ENCODE measurements around the gene CFI.
A peak's percentile ranks its signal among the peaks of the same experiment; 100 is the strongest.

CFI gene

GRCh38 chr4:109801895-109802319 lies at the start of gene CFI:
TSS of gene CFI (minus strand) at chr4:109801999. CDS start at chr4:109801971, 28 bp downstream.
- H3K4me3 Mint-ChIP-seq: no peak within 1 kb of the TSS

GRCh38 chr4:109850601-109851000 lies 48.8 kb upstream of the CFI start:
- ATAC-seq: no peak
- Mint-ChIP-seq H3K4me3 (no peak overlapping the region), H3K9me3 (peaks cover 5% of the 10 kb centered on the region), H3K4me1 (no peaks in the 10 kb centered on the region), H3K36me3 (peaks cover 30% of the 10 kb centered on the region), H3K27me3 (no peaks in the 10 kb centered on the region), H3K27ac (no peak overlapping the region)

More at GRCh38 chr4:109801895-109802319, at the start of gene CFI:
- no peaks in the 10 kb centered on the region for H3K36me3 Mint-ChIP-seq
- no peak within 1 kb of the TSS for H3K27ac Mint-ChIP-seq
- H3K9me3 Mint-ChIP-seq: no peaks in the 10 kb centered on the region
- H3K27me3 Mint-ChIP-seq: peaks cover 9% of the 10 kb centered on the region
- no peaks in the 10 kb centered on the region for H3K4me1 Mint-ChIP-seq
- ATAC-seq: no peak

GRCh38 chr4:109848501-109848900 lies 46.7 kb upstream of the CFI start:
- H3K4me1 Mint-ChIP-seq: no peaks in the 10 kb centered on the region
- ATAC-seq: no peak
- H3K4me3 Mint-ChIP-seq: no peak overlapping the region
- peaks cover 10% of the 10 kb centered on the region for H3K36me3 Mint-ChIP-seq
- H3K27me3 Mint-ChIP-seq: no peaks in the 10 kb centered on the region
- H3K27ac Mint-ChIP-seq: no peak overlapping the region
- H3K9me3 Mint-ChIP-seq: peaks cover 3% of the 10 kb centered on the region

GRCh38 chr4:109847896-109848442 lies 46.2 kb upstream of the CFI start, which contains the start of gene LRIT3:
TSS of gene LRIT3 (plus strand) at chr4:109848107. CDS start at chr4:109848202, 95 bp downstream.
- Mint-ChIP-seq H3K4me1 (no peaks in the 10 kb centered on the region), H3K27ac (no peak within 1 kb of the TSS), H3K9me3 (peaks cover under 1% of the 10 kb centered on the region), H3K27me3 (no peaks in the 10 kb centered on the region), H3K36me3 (peaks cover 5% of the 10 kb centered on the region), H3K4me3 (no peak within 1 kb of the TSS)
- no peak for ATAC-seq

- no peaks in the 10 kb centered on the region for H3K9me3 Mint-ChIP-seq
- H3K27ac Mint-ChIP-seq: no peak overlapping the region
- no peaks in the 10 kb centered on the region for H3K4me1 Mint-ChIP-seq
- H3K4me3 Mint-ChIP-seq: no peak overlapping the region
- H3K36me3 Mint-ChIP-seq: no peaks in the 10 kb centered on the region
- no peaks in the 10 kb centered on the region for H3K27me3 Mint-ChIP-seq
- ATAC-seq: no peak
These were observed 44.7 kb upstream of the CFI start for GRCh38 chr4:109846395-109847098.

GRCh38 chr4:109836985-109837384 lies 35.2 kb upstream of the CFI start:
- no peak for ATAC-seq
- Mint-ChIP-seq H3K4me3 (no peak overlapping the region), H3K27me3 (no peaks in the 10 kb centered on the region), H3K9me3 (peaks cover 6% of the 10 kb centered on the region), H3K27ac (no peak overlapping the region), H3K36me3 (peaks cover 49% of the 10 kb centered on the region), H3K4me1 (no peaks in the 10 kb centered on the region)

- no peaks in the 10 kb centered on the region for H3K9me3 Mint-ChIP-seq
- H3K36me3 Mint-ChIP-seq: peaks cover 25% of the 10 kb centered on the region
- no peaks in the 10 kb centered on the region for H3K27me3 Mint-ChIP-seq
- H3K27ac Mint-ChIP-seq: no peak overlapping the region
- H3K4me1 Mint-ChIP-seq: no peaks in the 10 kb centered on the region
- no peak for ATAC-seq
- H3K4me3 Mint-ChIP-seq: no peak overlapping the region
These were observed 32.0 kb upstream of the CFI start for GRCh38 chr4:109833756-109834155.

- Mint-ChIP-seq H3K9me3 (no peaks in the 10 kb centered on the region), H3K36me3 (peaks cover 19% of the 10 kb centered on the region), H3K27me3 (no peaks in the 10 kb centered on the region), H3K4me1 (no peaks in the 10 kb centered on the region), H3K27ac (no peak within 1 kb of the TSS), H3K4me3 (no peak within 1 kb of the TSS)
- ATAC-seq: no peak
These were observed 25.9 kb upstream of the CFI start, which contains the start of gene RRH for GRCh38 chr4:109827672-109828071. TSS of gene RRH (plus strand) at chr4:109827972. CDS start at chr4:109828028, 56 bp downstream.

- no peaks in the 10 kb centered on the region for H3K4me1 Mint-ChIP-seq
- no peaks in the 10 kb centered on the region for H3K27me3 Mint-ChIP-seq
- H3K4me3 Mint-ChIP-seq: no peak overlapping the region
- H3K27ac Mint-ChIP-seq: no peak overlapping the region
- no peaks in the 10 kb centered on the region for H3K9me3 Mint-ChIP-seq
- no peak for ATAC-seq
- H3K36me3 Mint-ChIP-seq: peaks cover 25% of the 10 kb centered on the region
These were observed 24.9 kb upstream of the CFI start for GRCh38 chr4:109826719-109827118.

GRCh38 chr4:109821185-109821584 lies 19.4 kb upstream of the CFI start:
- H3K36me3 Mint-ChIP-seq: peaks cover 60% of the 10 kb centered on the region
- H3K4me3 Mint-ChIP-seq: no peak overlapping the region
- no peak for ATAC-seq
- H3K27me3 Mint-ChIP-seq: no peaks in the 10 kb centered on the region
- H3K4me1 Mint-ChIP-seq: peaks cover 33% of the 10 kb centered on the region
- H3K27ac Mint-ChIP-seq: no peak overlapping the region
- H3K9me3 Mint-ChIP-seq: no peaks in the 10 kb centered on the region

- H3K36me3 Mint-ChIP-seq: peaks cover 65% of the 10 kb centered on the region
- no peaks in the 10 kb centered on the region for H3K9me3 Mint-ChIP-seq
- peaks cover 39% of the 10 kb centered on the region for H3K4me1 Mint-ChIP-seq
- H3K27ac Mint-ChIP-seq: no peak overlapping the region
- ATAC-seq: no peak
- no peaks in the 10 kb centered on the region for H3K27me3 Mint-ChIP-seq
- H3K4me3 Mint-ChIP-seq: no peak overlapping the region
These were observed 18.8 kb upstream of the CFI start for GRCh38 chr4:109820563-109820962.

GRCh38 chr4:109818268-109818667 lies 16.5 kb upstream of the CFI start:
- Mint-ChIP-seq H3K27ac (no peak overlapping the region), H3K9me3 (no peaks in the 10 kb centered on the region), H3K4me1 (peaks cover 48% of the 10 kb centered on the region), H3K4me3 (no peak overlapping the region), H3K36me3 (peaks cover 59% of the 10 kb centered on the region), H3K27me3 (no peaks in the 10 kb centered on the region)
- ATAC-seq: no peak

GRCh38 chr4:109816894-109817293 lies 15.1 kb upstream of the CFI start:
- H3K4me1 Mint-ChIP-seq: peaks cover 48% of the 10 kb centered on the region
- no peak for ATAC-seq

GRCh38 chr4:109816082-109816442 lies 14.3 kb upstream of the CFI start:
- ATAC-seq: no peak
- Mint-ChIP-seq H3K4me1 (peaks cover 46% of the 10 kb centered on the region), H3K4me3 (peak overlapping the region; percentile 98), H3K9me3 (no peaks in the 10 kb centered on the region), H3K36me3 (peaks cover 46% of the 10 kb centered on the region), H3K27ac (peak overlapping the region; percentile 95), H3K27me3 (no peaks in the 10 kb centered on the region)

More at GRCh38 chr4:109816894-109817293, 15.1 kb upstream of the CFI start:
- no peaks in the 10 kb centered on the region for H3K27me3 Mint-ChIP-seq
- peak overlapping the region; percentile 98 for H3K4me3 Mint-ChIP-seq
- H3K9me3 Mint-ChIP-seq: no peaks in the 10 kb centered on the region
- peak overlapping the region; percentile 95 for H3K27ac Mint-ChIP-seq
- H3K36me3 Mint-ChIP-seq: peaks cover 47% of the 10 kb centered on the region

GRCh38 chr4:109815151-109816081 lies 13.6 kb upstream of the CFI start, which contains the start of gene GAR1:
TSS of gene GAR1 (plus strand) at chr4:109815762. CDS start at chr4:109816165, 403 bp downstream.
- H3K4me3 Mint-ChIP-seq: peak within 1 kb of the TSS; percentile 98
- ATAC-seq: peak; percentile 100
- no peaks in the 10 kb centered on the region for H3K27me3 Mint-ChIP-seq
- H3K4me1 Mint-ChIP-seq: peaks cover 39% of the 10 kb centered on the region
- H3K9me3 Mint-ChIP-seq: no peaks in the 10 kb centered on the region
- peaks cover 39% of the 10 kb centered on the region for H3K36me3 Mint-ChIP-seq
- peak within 1 kb of the TSS; percentile 95 for H3K27ac Mint-ChIP-seq
